ENCODE measurements around the gene ZMAT3. TPM values are rescaled to one million over a fixed set of nuclear protein-coding genes. Genes with fewer than 3 reads are reported as not detected.

The ZMAT3 gene
- total RNA-seq, 2 experiments from 2014 or later: 15.9 to 17.1 TPM

DNA sequence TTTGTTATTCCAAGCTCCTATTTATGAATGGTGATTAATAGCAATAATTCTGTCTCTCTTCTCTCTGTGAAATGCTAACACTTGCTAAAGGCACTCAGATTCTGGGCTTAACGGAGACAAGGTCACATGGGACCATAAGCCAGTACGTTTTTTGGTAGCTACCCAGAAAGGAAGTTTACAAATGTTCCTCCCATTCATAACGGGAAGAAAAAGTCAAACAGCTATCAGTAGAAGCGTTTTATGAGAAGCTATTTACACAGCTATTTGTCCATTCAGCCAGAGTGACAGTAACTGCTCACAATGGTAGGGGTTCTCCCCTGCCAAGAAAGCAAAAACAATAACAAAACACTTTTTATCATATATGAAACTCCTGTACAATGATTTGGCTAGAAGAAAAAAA lies 51.5 kb downstream of the ZMAT3 start:
- Mint-ChIP-seq H3K4me1 (ENCODE audit: low read depth) (peaks cover 43% of the 10 kb centered on the region), H3K4me3 (no peak overlapping the region), H3K36me3 (ENCODE audit: low read depth) (peaks cover 14% of the 10 kb centered on the region), H3K27me3 (ENCODE audit: low read depth) (no peaks in the 10 kb centered on the region), H3K27ac (no peak overlapping the region), H3K9me3 (ENCODE audit: insufficient read depth) (no peaks in the 10 kb centered on the region)
- no peak for ATAC-seq
- CTCF ChIA-PET: interaction anchor here (1.4 to 4.0 kb wide), 4 partner anchors 50 to 301 kb away, joined by 3 to 26 read pairs (median 13); partner anchors contain the start of gene ZMAT3
- DNase-seq: no peak
- POLR2A ChIA-PET: no interaction called here

DNA sequence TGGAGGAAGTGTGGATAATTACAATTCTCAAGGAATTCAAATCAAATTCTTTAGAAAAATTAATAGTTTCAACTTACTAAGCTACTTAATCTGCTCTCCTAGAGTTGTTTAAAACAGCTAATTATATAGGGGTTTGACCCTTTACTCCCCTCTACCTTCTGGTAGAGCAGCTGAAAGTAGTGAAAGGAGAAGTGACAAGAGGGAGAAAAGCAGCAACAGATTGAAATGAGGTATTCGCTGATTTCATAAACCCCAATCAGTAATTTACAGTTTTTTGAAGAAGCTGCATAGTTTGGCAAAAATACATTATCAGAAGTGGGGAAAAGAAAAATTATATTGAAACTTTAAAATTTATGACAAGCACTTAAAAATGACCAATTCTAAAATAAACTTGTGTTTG lies 52.8 kb downstream of the ZMAT3 start:
- peaks cover 10% of the 10 kb centered on the region for H3K36me3 Mint-ChIP-seq (ENCODE audit: low read depth)
- no peaks in the 10 kb centered on the region for H3K27me3 Mint-ChIP-seq (ENCODE audit: low read depth)
- ATAC-seq (no peak), DNase-seq (no peak)
- no peaks in the 10 kb centered on the region for H3K9me3 Mint-ChIP-seq (ENCODE audit: insufficient read depth)
- ChIA-PET CTCF (interaction anchor here (1.1 to 4.0 kb wide), 6 partner anchors 9 to 303 kb away, joined by 3 to 26 read pairs (median 7); partner anchors contain the start of genes PIK3CA and ZMAT3), POLR2A (no interaction called here)
- no peak overlapping the region for H3K27ac Mint-ChIP-seq
- peaks cover 45% of the 10 kb centered on the region for H3K4me1 Mint-ChIP-seq (ENCODE audit: low read depth)
- H3K4me3 Mint-ChIP-seq: no peak overlapping the region

DNA sequence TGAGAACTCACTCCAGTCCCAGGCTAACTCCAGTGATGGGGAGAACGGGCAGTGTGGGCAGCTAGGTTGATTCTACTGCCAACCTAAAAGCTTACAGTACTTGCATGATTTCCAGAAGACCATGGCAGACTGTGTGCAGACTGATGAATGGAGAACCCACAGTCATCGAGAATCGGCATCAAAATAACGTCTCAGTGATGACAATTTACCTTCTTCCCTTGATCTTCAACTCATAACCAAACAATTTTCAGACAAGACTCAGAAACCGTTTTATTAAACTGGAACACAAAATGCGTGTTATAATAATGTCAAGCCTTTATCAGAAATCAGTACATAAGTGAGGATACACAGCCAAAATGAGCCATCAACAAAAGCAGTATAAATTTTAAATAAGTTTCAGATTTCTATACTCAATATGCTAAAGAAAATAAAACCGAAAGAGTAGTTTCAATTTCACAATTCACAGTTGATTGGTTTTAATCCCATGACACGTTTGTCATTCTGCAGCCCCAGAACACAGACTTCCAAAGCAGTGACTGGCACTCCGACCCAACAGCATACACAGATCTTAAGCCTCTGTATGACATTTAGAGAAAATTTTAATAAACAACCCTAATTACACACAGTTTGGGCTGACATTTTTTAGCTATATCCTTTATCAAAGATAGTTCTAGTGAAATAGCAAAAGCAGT lies 54.5 kb downstream of the ZMAT3 start:
- CTCF ChIA-PET: interaction anchor here (0.6 to 2.5 kb wide), 7 partner anchors 29 to 548 kb away, joined by 3 to 36 read pairs (median 5); partner anchors contain the start of gene ZMAT3
- DNase-seq: no peak
- peak overlapping the region; percentile 14 for H3K4me3 Mint-ChIP-seq
- H3K27me3 Mint-ChIP-seq (ENCODE audit: low read depth): peaks cover 3% of the 10 kb centered on the region
- peaks cover 9% of the 10 kb centered on the region for H3K36me3 Mint-ChIP-seq (ENCODE audit: low read depth)
- POLR2A ChIA-PET: no interaction called here
- no peaks in the 10 kb centered on the region for H3K9me3 Mint-ChIP-seq (ENCODE audit: insufficient read depth)
- ATAC-seq: no peak
- no peak overlapping the region for H3K27ac Mint-ChIP-seq
- peaks cover 45% of the 10 kb centered on the region for H3K4me1 Mint-ChIP-seq (ENCODE audit: low read depth)

DNA sequence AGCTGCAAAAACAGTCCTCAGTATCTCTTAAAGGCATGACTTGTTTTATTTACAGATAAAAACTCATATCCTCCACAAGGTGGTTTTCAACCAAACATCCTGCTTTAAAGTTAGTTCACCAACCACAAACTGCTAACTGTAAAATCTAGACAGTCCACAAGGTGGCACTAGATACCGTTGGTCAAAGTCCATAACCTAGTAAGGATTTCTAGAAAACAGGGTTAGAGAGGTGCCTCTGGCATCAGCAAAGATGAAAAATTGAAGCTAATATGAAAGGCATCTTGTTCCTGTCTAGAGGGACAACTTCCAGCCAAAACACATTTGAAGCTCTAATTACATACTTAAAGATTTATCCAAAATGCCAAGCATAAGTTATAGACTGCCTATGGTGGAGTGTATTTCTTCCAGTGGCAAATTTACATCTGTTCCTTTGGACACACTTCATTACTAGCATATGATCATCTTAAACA lies 56.0 kb downstream of the ZMAT3 start:
- Mint-ChIP-seq H3K9me3 (ENCODE audit: insufficient read depth) (no peaks in the 10 kb centered on the region), H3K4me3 (no peak overlapping the region), H3K27me3 (ENCODE audit: low read depth) (peaks cover 9% of the 10 kb centered on the region), H3K36me3 (ENCODE audit: low read depth) (peaks cover 7% of the 10 kb centered on the region), H3K4me1 (ENCODE audit: low read depth) (peaks cover 32% of the 10 kb centered on the region), H3K27ac (peak overlapping the region; percentile 41)
- CTCF ChIA-PET: interaction anchor here (0.6 to 2.5 kb wide), 39 partner anchors 8 to 549 kb away, joined by 3 to 36 read pairs (median 4); partner anchors contain the start of genes ACTL6A, PIK3CA and ZMAT3
- ATAC-seq (peak; percentile 87), DNase-seq (peak; percentile 85)
- POLR2A ChIA-PET: no interaction called here

DNA sequence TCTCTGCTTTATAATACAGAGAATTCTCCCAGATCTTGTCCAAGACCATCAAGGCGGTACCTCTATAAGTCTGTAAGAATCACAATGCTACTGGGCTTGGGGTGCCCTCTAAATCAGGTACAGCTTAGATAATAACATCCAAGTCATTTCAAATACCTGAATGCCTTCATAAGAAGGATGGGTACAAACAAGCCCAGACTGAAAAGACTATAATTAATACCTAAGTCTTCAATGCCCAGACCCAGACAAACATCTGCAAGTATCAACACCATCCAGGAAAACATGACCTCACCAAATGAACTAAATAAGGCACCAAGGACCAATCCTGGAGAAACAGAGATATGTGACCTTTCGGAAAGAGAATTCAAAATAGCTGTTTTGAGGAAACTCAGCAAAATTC lies 65.9 kb downstream of the ZMAT3 start:
- Mint-ChIP-seq H3K27ac (no peak overlapping the region), H3K9me3 (ENCODE audit: insufficient read depth) (no peaks in the 10 kb centered on the region), H3K36me3 (ENCODE audit: low read depth) (peaks cover 2% of the 10 kb centered on the region), H3K27me3 (ENCODE audit: low read depth) (peaks cover 17% of the 10 kb centered on the region), H3K4me1 (ENCODE audit: low read depth) (peaks cover under 1% of the 10 kb centered on the region), H3K4me3 (no peak overlapping the region)
- ChIA-PET POLR2A (no interaction called here), CTCF (interaction anchor here (1.3 kb wide), 1 partner anchor 65 kb away, joined by 3 read pairs; no protein-coding TSS in a partner anchor)
- no peak for ATAC-seq
- DNase-seq: no peak

DNA sequence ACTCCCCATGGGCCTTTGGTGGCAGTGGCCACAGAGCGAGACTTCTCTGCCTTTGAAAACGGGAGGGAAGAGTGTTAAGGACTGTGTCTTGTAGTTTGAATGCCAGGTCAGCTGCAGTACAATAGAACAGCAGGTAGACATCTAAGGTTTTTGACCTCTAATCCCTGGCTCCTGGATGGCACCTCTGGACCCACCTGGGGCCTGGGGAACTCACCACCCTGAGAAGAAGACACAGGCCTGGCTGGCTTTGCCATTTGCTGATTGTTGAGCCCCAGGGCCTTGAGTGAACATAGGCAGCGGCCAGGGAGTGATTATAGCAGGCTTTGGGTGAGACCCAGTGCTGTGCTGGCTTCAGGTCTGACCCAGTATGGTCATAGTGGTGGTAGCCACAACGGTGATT lies 66.4 kb downstream of the ZMAT3 start:
- ChIA-PET POLR2A (no interaction called here), CTCF (interaction anchor here (0.8 to 1.3 kb wide), 2 partner anchors 10 to 65 kb away, joined by 3 read pairs; no protein-coding TSS in a partner anchor)
- H3K9me3 Mint-ChIP-seq (ENCODE audit: insufficient read depth): no peaks in the 10 kb centered on the region
- peaks cover 14% of the 10 kb centered on the region for H3K27me3 Mint-ChIP-seq (ENCODE audit: low read depth)
- peaks cover 4% of the 10 kb centered on the region for H3K4me1 Mint-ChIP-seq (ENCODE audit: low read depth)
- no peak overlapping the region for H3K27ac Mint-ChIP-seq
- no peak for DNase-seq
- no peak for ATAC-seq
- peaks cover 2% of the 10 kb centered on the region for H3K36me3 Mint-ChIP-seq (ENCODE audit: low read depth)
- H3K4me3 Mint-ChIP-seq: no peak overlapping the region

DNA sequence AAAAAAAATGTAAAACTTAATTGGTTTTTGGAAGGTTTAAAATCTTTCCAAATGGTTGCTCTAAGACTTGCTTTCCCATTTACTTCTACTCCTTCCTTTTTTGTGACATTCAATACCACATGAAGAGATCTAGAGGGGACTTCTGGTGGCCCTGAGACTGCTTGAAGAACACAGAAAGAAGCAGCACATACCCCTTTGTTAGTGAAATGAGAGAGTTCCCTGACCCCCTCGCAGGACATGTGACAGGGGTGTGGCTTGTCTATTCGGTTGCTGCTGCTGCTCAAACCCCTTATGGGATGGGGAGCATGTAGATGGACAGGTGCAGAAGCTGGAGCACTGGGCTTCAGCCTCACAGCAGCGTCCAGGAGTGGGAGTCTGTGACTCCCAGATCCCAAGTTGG lies 71.0 kb downstream of the ZMAT3 start:
- POLR2A ChIA-PET: no interaction called here
- no peak overlapping the region for H3K4me3 Mint-ChIP-seq
- H3K27me3 Mint-ChIP-seq (ENCODE audit: low read depth): no peaks in the 10 kb centered on the region
- peaks cover 14% of the 10 kb centered on the region for H3K4me1 Mint-ChIP-seq (ENCODE audit: low read depth)
- H3K36me3 Mint-ChIP-seq (ENCODE audit: low read depth): peaks cover 3% of the 10 kb centered on the region
- CTCF ChIA-PET: no interaction called here
- no peak overlapping the region for H3K27ac Mint-ChIP-seq
- DNase-seq (no peak), ATAC-seq (no peak)
- no peaks in the 10 kb centered on the region for H3K9me3 Mint-ChIP-seq (ENCODE audit: insufficient read depth)

DNA sequence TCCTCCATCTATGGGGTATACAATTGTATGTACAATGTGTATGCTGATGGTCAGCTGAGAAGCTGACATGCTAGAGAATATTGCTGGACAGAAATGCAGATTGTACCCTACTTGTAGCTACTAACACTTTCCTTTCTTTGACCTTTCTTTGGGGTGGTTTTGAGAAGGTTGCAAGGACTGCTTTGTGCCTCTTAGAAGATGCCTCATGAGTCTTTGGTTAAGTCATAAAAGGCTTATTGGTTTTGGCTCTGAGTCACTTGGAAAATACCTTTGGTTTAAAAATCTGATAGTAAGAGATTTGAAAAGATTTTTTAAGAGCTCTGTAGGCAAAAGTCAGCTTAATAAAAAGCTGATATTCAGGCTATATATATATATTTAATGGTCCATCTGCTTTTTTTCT lies 71.5 kb downstream of the ZMAT3 start:
- no peak for DNase-seq
- POLR2A ChIA-PET: no interaction called here
- no peak for ATAC-seq
- Mint-ChIP-seq H3K36me3 (ENCODE audit: low read depth) (peaks cover 3% of the 10 kb centered on the region), H3K27ac (no peak overlapping the region), H3K27me3 (ENCODE audit: low read depth) (no peaks in the 10 kb centered on the region), H3K4me1 (ENCODE audit: low read depth) (peaks cover 14% of the 10 kb centered on the region), H3K9me3 (ENCODE audit: insufficient read depth) (no peaks in the 10 kb centered on the region), H3K4me3 (no peak overlapping the region)
- CTCF ChIA-PET: no interaction called here

DNA sequence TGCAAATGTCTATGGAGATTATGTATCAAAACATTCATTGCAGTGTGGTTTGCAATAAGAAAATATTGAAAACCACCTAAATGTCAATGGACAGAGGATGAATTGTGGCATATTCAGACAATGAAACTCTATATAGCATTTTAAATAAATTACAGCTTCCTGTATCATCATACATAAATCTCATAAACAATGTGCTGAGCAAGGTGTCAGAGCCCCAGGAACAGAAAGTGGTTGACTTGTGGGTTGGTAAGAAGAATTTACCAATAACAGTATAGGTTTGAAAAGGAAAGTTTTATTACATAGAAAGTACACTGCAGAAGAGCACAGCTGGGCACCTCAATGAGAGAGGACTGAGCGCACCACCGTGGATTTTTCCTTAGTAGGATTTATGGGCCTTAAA lies 75.2 kb downstream of the ZMAT3 start:
- ChIA-PET POLR2A (no interaction called here), CTCF (no interaction called here)
- Mint-ChIP-seq H3K36me3 (ENCODE audit: low read depth) (peaks cover 1% of the 10 kb centered on the region), H3K4me1 (ENCODE audit: low read depth) (peaks cover 14% of the 10 kb centered on the region), H3K4me3 (no peak overlapping the region), H3K27me3 (ENCODE audit: low read depth) (no peaks in the 10 kb centered on the region), H3K27ac (no peak overlapping the region), H3K9me3 (ENCODE audit: insufficient read depth) (no peaks in the 10 kb centered on the region)
- DNase-seq: no peak
- no peak for ATAC-seq

DNA sequence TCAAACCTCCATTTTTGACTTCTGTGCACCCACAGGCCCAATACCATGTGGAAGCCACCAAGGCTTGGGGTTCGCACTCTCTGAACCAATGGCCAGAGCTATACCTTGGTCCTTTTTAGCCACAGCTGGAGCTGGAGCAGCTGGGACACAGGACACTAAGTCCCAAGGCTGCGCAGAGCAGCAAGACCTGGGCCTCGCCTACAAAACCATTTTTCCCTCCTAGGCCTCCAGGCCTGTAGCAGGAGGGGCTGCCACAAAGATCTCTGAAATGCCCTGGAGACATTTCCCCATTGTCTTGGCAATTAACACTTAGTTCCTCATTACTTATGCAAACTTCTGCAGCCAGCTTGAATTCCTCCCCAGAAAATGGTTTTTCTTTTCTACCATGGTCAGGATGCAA lies 81.3 kb downstream of the ZMAT3 start:
- Mint-ChIP-seq H3K36me3 (ENCODE audit: low read depth) (peaks cover 22% of the 10 kb centered on the region), H3K27ac (no peak overlapping the region), H3K9me3 (ENCODE audit: insufficient read depth) (peaks cover 31% of the 10 kb centered on the region), H3K4me1 (ENCODE audit: low read depth) (no peaks in the 10 kb centered on the region), H3K27me3 (ENCODE audit: low read depth) (no peaks in the 10 kb centered on the region), H3K4me3 (no peak overlapping the region)
- POLR2A ChIA-PET: no interaction called here
- CTCF ChIA-PET: no interaction called here
- ATAC-seq: no peak
- DNase-seq: no peak

DNA sequence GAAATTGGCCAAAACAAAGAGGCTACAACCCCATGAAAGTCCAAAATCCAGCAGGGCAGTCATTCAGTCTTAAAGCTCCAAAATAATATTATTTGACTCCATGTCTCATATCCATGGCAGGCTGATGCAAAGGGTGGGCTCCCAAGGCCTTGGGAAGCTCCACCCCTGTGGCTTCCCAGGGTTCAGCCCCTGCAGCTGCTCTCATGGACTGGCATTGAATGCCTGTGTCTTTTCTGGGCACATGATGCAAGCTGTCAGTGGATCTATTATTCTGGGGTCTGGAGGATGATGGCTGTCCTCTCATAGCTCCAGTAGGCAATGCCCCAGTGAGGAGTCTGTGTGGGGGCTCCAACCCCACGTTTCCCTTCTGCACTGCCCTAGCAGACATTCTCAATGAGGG lies 81.8 kb downstream of the ZMAT3 start:
- Mint-ChIP-seq H3K4me3 (no peak overlapping the region), H3K9me3 (ENCODE audit: insufficient read depth) (peaks cover 31% of the 10 kb centered on the region), H3K4me1 (ENCODE audit: low read depth) (no peaks in the 10 kb centered on the region), H3K27me3 (ENCODE audit: low read depth) (no peaks in the 10 kb centered on the region), H3K36me3 (ENCODE audit: low read depth) (peaks cover 22% of the 10 kb centered on the region), H3K27ac (no peak overlapping the region)
- DNase-seq (no peak), ATAC-seq (no peak)
- ChIA-PET CTCF (no interaction called here), POLR2A (no interaction called here)

DNA sequence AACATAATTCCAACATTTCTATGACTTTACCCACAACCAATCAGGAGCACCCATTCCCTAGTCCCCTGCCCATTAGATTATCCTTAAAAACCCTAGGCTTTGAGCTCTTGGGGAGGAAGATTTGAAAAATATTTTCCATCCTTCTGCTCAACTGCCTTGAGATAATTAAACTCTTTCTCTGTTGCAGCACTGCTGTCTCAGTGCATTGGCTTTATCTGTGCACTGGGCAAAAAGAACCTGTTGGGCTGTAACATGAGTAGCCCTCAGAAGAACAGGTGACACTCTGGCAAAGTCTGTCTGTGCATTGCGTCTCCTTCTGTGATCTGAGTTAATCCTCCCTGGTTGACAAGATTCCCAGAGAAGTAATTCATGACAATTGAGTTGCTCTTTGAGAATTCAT lies 83.9 kb downstream of the ZMAT3 start:
- no peaks in the 10 kb centered on the region for H3K4me1 Mint-ChIP-seq (ENCODE audit: low read depth)
- POLR2A ChIA-PET: no interaction called here
- no peak for DNase-seq
- H3K36me3 Mint-ChIP-seq (ENCODE audit: low read depth): peaks cover 22% of the 10 kb centered on the region
- no peaks in the 10 kb centered on the region for H3K27me3 Mint-ChIP-seq (ENCODE audit: low read depth)
- peaks cover 31% of the 10 kb centered on the region for H3K9me3 Mint-ChIP-seq (ENCODE audit: insufficient read depth)
- CTCF ChIA-PET: no interaction called here
- H3K4me3 Mint-ChIP-seq: no peak overlapping the region
- ATAC-seq: no peak
- no peak overlapping the region for H3K27ac Mint-ChIP-seq
